ENCODE data around the gene DSTN.

Gene DSTN

GRCh38 chr20:17611290-17611539 is 41.3 kb downstream of the DSTN start:
- H3K27ac ChIP-seq (ENCODE audit: low read depth, low read length, poor library complexity, severe bottlenecking) = no peak overlapping the region
- H3K9me3 ChIP-seq (ENCODE audit: low read length) = no peaks in the 10 kb centered on the region
- no peaks in the 10 kb centered on the region for H3F3A ChIP-seq (ENCODE audit: insufficient read depth, low read length)
- no peak overlapping the region for H3K9ac ChIP-seq (ENCODE audit: low read length)
- no peak overlapping the region for H3K4me2 ChIP-seq (ENCODE audit: low read length)
- no peak for TF ChIP-seq CTCF (IDR thresholded peaks at IDR 0.05; ENCODE audit: low read length)
- no peak for TF ChIP-seq EZH2 (IDR thresholded peaks at IDR 0.05; ENCODE audit: borderline replicate concordance, low read length)
- no peaks in the 10 kb centered on the region for H3K4me1 ChIP-seq (ENCODE audit: insufficient read depth, low read length, severe bottlenecking)
- no peaks in the 10 kb centered on the region for H3K9me2 ChIP-seq (ENCODE audit: low read depth, low read length)
- H2AFZ ChIP-seq (ENCODE audit: low read length) = no peak overlapping the region
- H4K20me1 ChIP-seq (ENCODE audit: insufficient read depth, low read length) = no peaks in the 10 kb centered on the region
- 0 out of 2 replicates have a peak, but pooled peaks cover 5% of the 10 kb centered on the region for H3K36me3 ChIP-seq (ENCODE audit: insufficient read depth, low read length)
- H3K27me3 ChIP-seq (ENCODE audit: insufficient read depth, low read length) = no peaks in the 10 kb centered on the region
- H3K4me3 ChIP-seq (ENCODE audit: low read depth, low read length, poor library complexity, severe bottlenecking) = no peak overlapping the region
- no peaks in the 10 kb centered on the region for H3K79me2 ChIP-seq (ENCODE audit: insufficient read depth, low read length)

GRCh38 chr20:17611540-17612286 is 41.8 kb downstream of the DSTN start:
- H3K9me3 ChIP-seq (ENCODE audit: low read length) = no peaks in the 10 kb centered on the region
- H3K4me3 ChIP-seq (ENCODE audit: low read depth, low read length, poor library complexity, severe bottlenecking) = no peak overlapping the region
- TF ChIP-seq CTCF (IDR thresholded peaks at IDR 0.05; ENCODE audit: low read length) (peak; percentile 28; the same call in 1 of the 2 replicates), EZH2 (IDR thresholded peaks at IDR 0.05; ENCODE audit: borderline replicate concordance, low read length) (no peak)
- H2AFZ ChIP-seq (ENCODE audit: low read length) = no peak overlapping the region
- H3K27me3 ChIP-seq (ENCODE audit: insufficient read depth, low read length) = no peaks in the 10 kb centered on the region
- H3K9ac ChIP-seq (ENCODE audit: low read length) = no peak overlapping the region
- no peak overlapping the region for H3K4me2 ChIP-seq (ENCODE audit: low read length)
- no peaks in the 10 kb centered on the region for H3F3A ChIP-seq (ENCODE audit: insufficient read depth, low read length)
- H3K4me1 ChIP-seq (ENCODE audit: insufficient read depth, low read length, severe bottlenecking) = no peaks in the 10 kb centered on the region
- H3K27ac ChIP-seq (ENCODE audit: low read depth, low read length, poor library complexity, severe bottlenecking) = no peak overlapping the region
- H3K79me2 ChIP-seq (ENCODE audit: insufficient read depth, low read length) = no peaks in the 10 kb centered on the region
- no peaks in the 10 kb centered on the region for H4K20me1 ChIP-seq (ENCODE audit: insufficient read depth, low read length)
- H3K9me2 ChIP-seq (ENCODE audit: low read depth, low read length) = no peaks in the 10 kb centered on the region
- H3K36me3 ChIP-seq (ENCODE audit: insufficient read depth, low read length) = 0 out of 2 replicates have a peak, but pooled peaks cover 5% of the 10 kb centered on the region

GRCh38 chr20:17612287-17612991 is 42.6 kb downstream of the DSTN start:
- H2AFZ ChIP-seq (ENCODE audit: low read length) = no peak overlapping the region
- no peaks in the 10 kb centered on the region for H3F3A ChIP-seq (ENCODE audit: insufficient read depth, low read length)
- no peaks in the 10 kb centered on the region for H3K9me3 ChIP-seq (ENCODE audit: low read length)
- H3K4me3 ChIP-seq (ENCODE audit: low read depth, low read length, poor library complexity, severe bottlenecking) = no peak overlapping the region
- no peaks in the 10 kb centered on the region for H3K79me2 ChIP-seq (ENCODE audit: insufficient read depth, low read length)
- H4K20me1 ChIP-seq (ENCODE audit: insufficient read depth, low read length) = no peaks in the 10 kb centered on the region
- H3K9ac ChIP-seq (ENCODE audit: low read length) = no peak overlapping the region
- TF ChIP-seq EZH2 (IDR thresholded peaks at IDR 0.05; ENCODE audit: borderline replicate concordance, low read length) (no peak), CTCF (IDR thresholded peaks at IDR 0.05; ENCODE audit: low read length) (no peak)
- H3K36me3 ChIP-seq (ENCODE audit: insufficient read depth, low read length) = 0 out of 2 replicates have a peak, but pooled peaks cover 4% of the 10 kb centered on the region
- H3K9me2 ChIP-seq (ENCODE audit: low read depth, low read length) = no peaks in the 10 kb centered on the region
- H3K27ac ChIP-seq (ENCODE audit: low read depth, low read length, poor library complexity, severe bottlenecking) = no peak overlapping the region
- no peak overlapping the region for H3K4me2 ChIP-seq (ENCODE audit: low read length)
- no peaks in the 10 kb centered on the region for H3K27me3 ChIP-seq (ENCODE audit: insufficient read depth, low read length)
- H3K4me1 ChIP-seq (ENCODE audit: insufficient read depth, low read length, severe bottlenecking) = no peaks in the 10 kb centered on the region
